Activated T-helper 1 cell treated with anti-CD3 and anti-CD28 coated beads, Interleukin-2, amount 50 U/mL, for 16 hours (primary cell): ENCODE data around the gene RGMB.

Experiments
- DNase-seq, 2 donors: peaks; one replicate each; pipeline ENCODE4 v3.0.0-alpha.2; 2020; ENCODE audit warnings: low read depth in 1 of 2, low spot score in 1 of 2

The RGMB gene

DNA sequence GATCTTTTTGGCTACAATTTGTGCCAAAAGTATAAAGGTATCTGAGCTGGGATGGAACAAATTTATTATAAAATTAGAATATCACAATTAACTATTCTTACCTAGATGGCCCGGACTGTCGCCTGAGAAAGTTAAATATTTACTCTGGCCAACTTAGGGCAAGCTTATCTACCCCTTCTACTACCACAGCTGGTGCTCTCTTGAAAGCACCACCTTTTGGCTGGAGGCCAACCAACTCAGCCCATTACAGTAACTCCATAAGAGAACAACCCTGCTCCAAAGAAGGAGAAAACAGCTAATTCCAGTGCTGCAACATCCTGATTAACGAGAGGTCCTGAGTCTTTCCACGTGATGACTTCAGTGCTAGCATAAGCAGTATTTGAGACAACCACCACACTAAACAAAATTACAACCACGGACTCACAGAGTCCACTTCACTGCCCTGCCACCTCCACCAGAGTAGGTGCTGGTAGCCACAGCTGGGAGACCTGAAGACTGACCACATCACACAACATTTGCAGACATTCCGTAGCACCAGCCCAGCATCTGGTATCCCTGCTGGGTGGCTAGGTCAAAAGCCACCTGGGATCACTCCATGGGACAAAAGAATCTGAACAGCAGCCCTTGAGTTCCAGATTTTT is 43.2 kb downstream of the RGMB start:
- DNase-seq: no peak

GRCh38 chr5:98825582-98826375 is 52.3 kb downstream of the RGMB start:
- DNase-seq: no peak

DNA sequence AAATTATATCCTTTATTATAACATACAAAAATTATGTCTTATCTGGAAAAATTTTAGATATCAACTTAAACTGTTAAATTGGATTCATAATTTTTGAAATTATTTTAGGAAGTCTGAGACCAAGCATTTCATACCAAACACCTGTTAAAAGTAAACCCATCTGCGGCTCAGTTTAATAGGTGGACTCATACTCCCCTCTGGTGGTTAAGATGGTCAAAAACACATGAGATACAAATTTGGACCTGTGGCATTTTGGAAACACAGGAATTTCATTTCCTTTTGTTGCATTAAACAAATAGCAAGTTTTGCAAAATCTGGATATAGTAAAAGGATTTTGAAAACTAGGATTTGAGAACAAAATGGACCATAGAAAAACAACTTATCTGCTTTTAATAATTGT is 53.7 kb downstream of the RGMB start:
- no peak for DNase-seq

DNA sequence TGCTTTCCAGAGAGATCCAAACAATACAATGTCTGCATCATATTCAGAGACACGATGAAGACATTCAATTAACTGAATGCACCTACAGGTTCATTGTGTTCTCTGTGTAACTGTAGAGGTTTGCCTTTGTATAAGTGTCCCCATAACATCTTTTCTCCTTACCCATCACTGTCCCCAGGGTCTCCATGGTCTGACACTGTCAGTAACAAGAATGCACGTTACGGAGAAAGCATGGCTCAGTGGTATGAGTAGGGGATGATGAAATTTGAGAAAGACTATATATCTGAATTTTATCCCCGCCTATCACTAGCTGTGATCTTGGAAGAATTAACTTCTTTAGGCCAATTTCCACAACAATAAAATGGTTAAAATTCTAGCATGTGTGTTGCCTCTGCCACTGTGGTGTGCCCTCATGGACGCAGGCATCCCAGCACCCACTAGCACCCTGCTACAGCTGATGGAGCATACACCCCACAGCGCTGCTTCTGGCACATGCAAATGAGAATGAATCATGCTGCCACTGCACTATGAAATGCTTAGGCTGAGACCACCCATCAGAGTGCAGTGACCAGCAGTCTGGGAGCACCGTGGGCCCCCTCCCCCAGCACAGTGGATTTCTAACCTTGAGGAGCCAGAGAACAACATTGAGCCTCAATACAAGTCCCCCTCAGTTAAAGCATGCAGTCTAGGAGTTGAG is 54.3 kb downstream of the RGMB start:
- DNase-seq: no peak

DNA sequence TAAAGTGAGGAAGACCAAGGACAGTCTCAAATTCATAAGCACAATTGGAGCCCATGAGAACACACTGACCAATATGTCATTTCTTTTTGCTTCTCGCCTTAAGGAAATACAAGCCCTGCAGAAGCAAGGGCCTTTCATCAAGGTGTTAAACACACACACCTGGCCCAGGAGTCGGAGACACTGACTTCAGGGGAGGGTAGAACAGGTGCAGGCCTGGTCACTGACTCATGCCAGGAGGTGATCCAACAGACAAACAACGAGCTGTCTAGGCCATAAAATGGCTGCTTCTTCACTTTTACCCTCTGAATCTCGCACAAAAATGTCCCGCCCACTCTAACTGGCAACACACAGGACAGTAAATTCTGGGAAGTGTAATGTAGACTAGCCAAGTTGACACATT is 62.7 kb downstream of the RGMB start:
- no peak for DNase-seq

- no peak for DNase-seq
Observed at GRCh38 chr5:98839469-98840383, 66.3 kb downstream of the RGMB start.

GRCh38 chr5:98840946-98841345 is 67.5 kb downstream of the RGMB start:
- DNase-seq: no peak

DNA sequence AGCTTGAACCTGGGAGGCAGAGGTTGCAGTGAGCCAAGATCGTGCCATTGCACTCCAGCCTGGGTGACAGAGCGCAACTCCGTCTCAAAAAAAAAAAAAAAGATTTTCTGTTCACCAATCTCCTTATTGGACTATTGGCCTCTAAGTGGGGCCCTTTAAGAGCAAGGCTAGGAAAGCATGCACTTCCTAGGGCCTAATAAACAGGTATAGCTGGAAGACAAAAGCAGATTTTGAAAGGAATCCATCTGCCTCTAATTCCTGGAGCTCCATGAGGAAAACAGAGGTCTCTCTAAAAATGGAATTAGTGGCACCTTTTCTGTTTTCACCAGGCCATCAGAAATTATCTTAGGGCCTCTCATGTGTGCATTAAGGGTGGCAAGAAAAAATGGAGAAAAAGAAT is 70.0 kb downstream of the RGMB start:
- no peak for DNase-seq

- DNase-seq: no peak
Observed at GRCh38 chr5:98844865-98845264, 71.4 kb downstream of the RGMB start.

GRCh38 chr5:98845878-98846277 is 72.4 kb downstream of the RGMB start:
- no peak for DNase-seq
